Endodermal cell (in vitro differentiated cells): Measurements from ENCODE around the gene CGRRF1. TPM values are rescaled to one million over a fixed set of nuclear protein-coding genes. Genes with fewer than 3 reads are reported as not detected.
A peak's percentile ranks its signal among the peaks of the same experiment; 100 is the strongest.

Source experiments
- DNase-seq: peaks from one replicate; pipeline ENCODE4 v3.0.0-alpha.2; 2017
- H3K27ac ChIP-seq: 2 replicates; pipeline ENCODE4 v1.5.1; 2013; ENCODE audit warnings: mild to moderate bottlenecking, low read depth, low read length, moderate library complexity
- H3K27me3 ChIP-seq: 2 replicates; pipeline ENCODE4 v1.6.1; 2013; ENCODE audit warnings: mild to moderate bottlenecking, low read length, moderate library complexity; ENCODE audit not compliant: insufficient read depth, control insufficient read depth, poor library complexity, severe bottlenecking
- H3K36me3 ChIP-seq: 2 replicates; pipeline ENCODE4 v1.7.0; 2013; ENCODE audit warnings: mild to moderate bottlenecking, low read length, moderate library complexity; ENCODE audit not compliant: control insufficient read depth, insufficient read depth
- H3K4me1 ChIP-seq: one replicate; pipeline ENCODE4 v1.7.0; 2013; ENCODE audit warnings: low read length; ENCODE audit not compliant: control insufficient read depth, insufficient read depth
- H3K4me3 ChIP-seq: 2 replicates; pipeline ENCODE4 v1.5.1; 2013; ENCODE audit warnings: mild to moderate bottlenecking, low read length, moderate library complexity
- H3K9ac ChIP-seq: 2 replicates; pipeline ENCODE4 v1.6.1; 2013; ENCODE audit warnings: mild to moderate bottlenecking, low read length, moderate library complexity; ENCODE audit not compliant: poor library complexity, severe bottlenecking; ENCODE audit errors: extremely low read depth
- H3K9me3 ChIP-seq: 2 replicates; pipeline ENCODE4 v1.6.1; 2013; ENCODE audit warnings: mild to moderate bottlenecking, low read length, moderate library complexity; ENCODE audit not compliant: control insufficient read depth
- H3K27ac Mint-ChIP-seq: 2 replicates; pipeline ENCODE4 v1.8.0; 2020; ENCODE audit warnings: mixed read lengths
- H3K27me3 Mint-ChIP-seq: 2 replicates; pipeline ENCODE4 v1.8.0; 2021; ENCODE audit warnings: mild to moderate bottlenecking, mixed read lengths; ENCODE audit not compliant: insufficient read depth
- H3K36me3 Mint-ChIP-seq: 2 replicates; pipeline ENCODE4 v1.8.0; 2020; ENCODE audit warnings: low read depth, mixed read lengths
- H3K4me1 Mint-ChIP-seq: 2 replicates; pipeline ENCODE4 v1.8.0; 2020; ENCODE audit warnings: mixed read lengths
- H3K4me3 Mint-ChIP-seq: 2 replicates; pipeline ENCODE4 v1.8.0; 2020; ENCODE audit warnings: mild to moderate bottlenecking, moderate library complexity, mixed read lengths
- H3K9me3 Mint-ChIP-seq: 2 replicates; pipeline ENCODE4 v1.8.0; 2020; ENCODE audit warnings: mild to moderate bottlenecking, mixed read lengths
- WGBS, 2 experiments: methylation state at CpG; one replicate each; pipeline versions ENCODE4 v1.1.5 to v1.1.7; 2013; ENCODE audit warnings: missing lambda C conversion rate in 2 of 2, mixed read lengths in 1 of 2; ENCODE audit not compliant: insufficient coverage in 1 of 2, insufficient read length in 1 of 2; 5-methylcytosine and 5-hydroxymethylcytosine counted together
- total RNA-seq, 2 donors: library from RNA; stranded (reverse); fragmentation: NEBNext Ultra II Directional in 1 of 2; extraction: Animal tissue kit (Norgen Biotek cat#: 25700) in 1 of 2; gene quantifications; 2 replicates in 1 of 2; 3 replicates in 1 of 2; pipeline ENCODE4 v1.2.1, GENCODE V29; 2021
- TF ChIP-seq, protein P1 (sequence below): fragments of 200-600 bp; sonication (generic); conservative IDR thresholded peaks from 2 replicates; pipeline ENCODE4 v1.5.0; 2021; ENCODE audit warnings: antibody characterized with exemption, mild to moderate bottlenecking

The CGRRF1 gene
- total RNA-seq, 2 donors from 2014 or later, result 17.8 to 19.3 TPM

DNA sequence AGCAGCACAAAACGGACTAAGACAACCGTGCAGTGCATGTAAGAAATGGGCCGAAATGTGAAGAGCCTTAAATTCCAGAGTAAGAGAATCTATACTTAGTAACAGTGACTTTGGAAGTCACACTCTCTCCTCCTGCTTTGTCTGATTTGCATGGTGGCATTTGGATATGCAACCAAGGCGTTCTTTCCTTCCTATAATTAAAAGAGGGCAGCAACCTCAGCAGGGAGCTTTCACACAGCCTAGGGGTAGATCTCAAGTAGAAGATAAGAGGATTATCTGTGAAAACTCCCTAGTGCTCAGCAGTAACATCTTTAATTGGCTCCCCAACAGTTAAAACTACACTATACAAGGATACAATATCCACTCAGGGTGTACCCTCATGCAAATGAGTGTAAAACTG is 37.4 kb upstream of the CGRRF1 start:
- peaks cover 9% of the 10 kb centered on the region for H3K9me3 Mint-ChIP-seq
- H3K4me3 ChIP-seq, result peak overlapping the region; percentile 41
- H3K27me3 ChIP-seq, result no peaks in the 10 kb centered on the region
- peaks cover 10% of the 10 kb centered on the region for H3K4me1 ChIP-seq
- peak overlapping the region; percentile 71 for H3K27ac Mint-ChIP-seq
- peaks cover 2% of the 10 kb centered on the region for H3K27me3 Mint-ChIP-seq
- H3K4me3 Mint-ChIP-seq, result peak overlapping the region; percentile 8
- H3K36me3 ChIP-seq, result peaks cover 34% of the 10 kb centered on the region
- H3K27ac ChIP-seq, result no peak overlapping the region
- peaks cover 46% of the 10 kb centered on the region for H3K4me1 Mint-ChIP-seq
- H3K9ac ChIP-seq, result no peak overlapping the region
- H3K36me3 Mint-ChIP-seq, result peaks cover 39% of the 10 kb centered on the region
- DNase-seq, result peak; percentile 66
- H3K9me3 ChIP-seq, result peaks cover 11% of the 10 kb centered on the region
- 65 to 87% methylated on average over 3 to 4 of the region's 4 CpGs for WGBS, 2 experiments
- TF ChIP-seq, protein P1, sequence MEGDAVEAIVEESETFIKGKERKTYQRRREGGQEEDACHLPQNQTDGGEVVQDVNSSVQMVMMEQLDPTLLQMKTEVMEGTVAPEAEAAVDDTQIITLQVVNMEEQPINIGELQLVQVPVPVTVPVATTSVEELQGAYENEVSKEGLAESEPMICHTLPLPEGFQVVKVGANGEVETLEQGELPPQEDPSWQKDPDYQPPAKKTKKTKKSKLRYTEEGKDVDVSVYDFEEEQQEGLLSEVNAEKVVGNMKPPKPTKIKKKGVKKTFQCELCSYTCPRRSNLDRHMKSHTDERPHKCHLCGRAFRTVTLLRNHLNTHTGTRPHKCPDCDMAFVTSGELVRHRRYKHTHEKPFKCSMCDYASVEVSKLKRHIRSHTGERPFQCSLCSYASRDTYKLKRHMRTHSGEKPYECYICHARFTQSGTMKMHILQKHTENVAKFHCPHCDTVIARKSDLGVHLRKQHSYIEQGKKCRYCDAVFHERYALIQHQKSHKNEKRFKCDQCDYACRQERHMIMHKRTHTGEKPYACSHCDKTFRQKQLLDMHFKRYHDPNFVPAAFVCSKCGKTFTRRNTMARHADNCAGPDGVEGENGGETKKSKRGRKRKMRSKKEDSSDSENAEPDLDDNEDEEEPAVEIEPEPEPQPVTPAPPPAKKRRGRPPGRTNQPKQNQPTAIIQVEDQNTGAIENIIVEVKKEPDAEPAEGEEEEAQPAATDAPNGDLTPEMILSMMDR, result no peak

DNA sequence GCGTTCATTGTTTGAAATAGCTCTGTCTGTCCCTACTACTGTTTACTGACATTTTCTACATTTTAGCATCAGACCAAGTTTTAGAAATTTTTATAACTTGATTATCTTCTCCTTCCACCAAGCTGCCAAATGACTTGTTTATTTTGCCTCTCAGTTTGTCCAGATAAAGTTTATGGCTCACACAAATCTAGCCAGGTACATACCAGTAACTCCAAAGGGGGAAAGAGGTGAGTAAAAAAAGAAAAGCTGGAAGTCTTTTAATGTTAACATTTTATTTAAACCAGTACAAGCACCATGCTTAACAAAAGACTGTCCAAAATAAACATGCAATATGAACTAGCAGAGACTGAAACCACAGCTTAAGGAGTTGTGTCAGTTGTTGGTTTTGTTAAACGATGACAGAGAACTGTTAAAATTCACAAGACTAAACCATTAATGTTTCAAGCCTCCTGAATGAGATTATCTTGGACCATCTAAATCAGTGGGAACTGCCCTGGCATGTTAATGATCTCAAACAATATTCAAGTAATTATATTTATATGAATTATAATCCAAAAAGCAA is 35.4 kb upstream of the CGRRF1 start:
- Mint-ChIP-seq H3K4me3 (no peak overlapping the region), H3K27ac (no peak overlapping the region), H3K27me3 (no peaks in the 10 kb centered on the region), H3K36me3 (peaks cover 35% of the 10 kb centered on the region), H3K9me3 (no peaks in the 10 kb centered on the region), H3K4me1 (peaks cover 44% of the 10 kb centered on the region)
- H3K4me1 ChIP-seq, result peaks cover 11% of the 10 kb centered on the region
- H3K36me3 ChIP-seq, result peaks cover 53% of the 10 kb centered on the region
- TF ChIP-seq, protein P1, result no peak
- H3K4me3 ChIP-seq, result no peak overlapping the region
- no peaks in the 10 kb centered on the region for H3K9me3 ChIP-seq
- no peak overlapping the region for H3K27ac ChIP-seq
- DNase-seq, result no peak
- no peak overlapping the region for H3K9ac ChIP-seq
- no peaks in the 10 kb centered on the region for H3K27me3 ChIP-seq
- 91 to 97% methylated on average over 1 to 2 of the region's 2 CpGs for WGBS, 2 experiments

DNA sequence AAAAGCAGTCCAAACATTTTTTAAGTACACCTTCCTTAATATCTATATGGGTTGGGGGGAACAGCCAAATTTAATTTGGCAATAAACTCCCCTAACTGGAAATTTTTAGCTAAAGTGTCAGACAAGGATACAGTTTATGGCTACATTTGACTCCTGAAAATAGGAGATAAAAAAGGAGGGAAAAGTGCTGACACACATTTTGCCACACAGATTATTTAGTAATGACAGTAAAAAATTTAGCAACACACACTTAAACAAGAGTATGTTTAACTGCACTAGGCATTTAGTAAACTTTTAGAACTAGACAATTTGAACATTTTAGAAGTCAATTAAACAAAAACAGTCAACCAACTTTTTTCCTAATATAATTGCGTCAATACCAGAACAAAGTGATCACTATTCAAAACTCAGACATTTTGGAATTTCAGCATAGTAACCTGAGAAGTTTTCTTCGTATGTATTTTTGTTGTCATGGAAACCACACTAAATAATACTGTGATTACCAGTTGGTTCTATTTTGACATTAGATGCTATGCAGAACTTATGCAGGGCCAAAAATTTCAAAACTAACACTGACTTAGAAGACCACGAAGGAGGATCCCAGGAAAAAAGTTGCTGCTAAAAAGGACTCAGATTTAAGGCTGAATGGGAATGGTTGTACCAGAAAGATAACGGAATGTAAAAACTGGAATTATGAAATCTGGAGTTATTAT is 34.4 kb upstream of the CGRRF1 start:
- Mint-ChIP-seq H3K27me3 (no peaks in the 10 kb centered on the region), H3K4me1 (peaks cover 37% of the 10 kb centered on the region), H3K27ac (no peak overlapping the region), H3K36me3 (peaks cover 42% of the 10 kb centered on the region), H3K9me3 (no peaks in the 10 kb centered on the region), H3K4me3 (no peak overlapping the region)
- 94 to 98% methylated on average over 4 of the region's 4 CpGs for WGBS, 2 experiments
- Histone ChIP-seq H3K4me3 (no peak overlapping the region), H3K9me3 (no peaks in the 10 kb centered on the region), H3K27me3 (no peaks in the 10 kb centered on the region), H3K27ac (no peak overlapping the region), H3K36me3 (peaks cover 63% of the 10 kb centered on the region), H3K9ac (no peak overlapping the region), H3K4me1 (peaks cover 14% of the 10 kb centered on the region)
- no peak for DNase-seq
- TF ChIP-seq, protein P1, result no peak
